Activated CD8-positive, alpha-beta T cell treated with anti-CD3 and anti-CD28 coated beads, Interleukin-2, amount 10 ng/mL, durations not matched to agents 7 days and 5 days (primary cell): ENCODE data around the gene GLYR1. TPM values are rescaled to one million over a fixed set of nuclear protein-coding genes. Genes with fewer than 3 reads are reported as not detected.
A peak's percentile ranks its signal among the peaks of the same experiment; 100 is the strongest.

Experiments
- ATAC-seq: fragments of 150-1000 bp; cut with Tn5 transposase; one replicate; pipeline ENCODE4 v1.10.0; 2021; ENCODE audit warnings: moderate library complexity
- CTCF ChIA-PET: fragments of 350-600 bp; sonication (Branson Sonifier 250); formaldehyde crosslinking; loops from one replicate; lab custom pipeline; 2021; ENCODE audit warnings: antibody characterized with exemption; lab: Charles Lee
- POLR2A ChIA-PET: fragments of 350-600 bp; sonication (Branson Sonifier 250); formaldehyde crosslinking; loops from one replicate; lab custom pipeline; 2021; ENCODE audit warnings: antibody characterized with exemption; lab: Charles Lee
- DNase-seq: peaks from one replicate; pipeline ENCODE4 v3.0.0-alpha.2; 2020
- H3K27ac Mint-ChIP-seq: one replicate; pipeline ENCODE4 v1.8.0; 2021; ENCODE audit warnings: mild to moderate bottlenecking, mixed read lengths
- H3K27me3 Mint-ChIP-seq: one replicate; pipeline ENCODE4 v1.8.0; 2021; ENCODE audit warnings: low read depth, mixed read lengths
- H3K36me3 Mint-ChIP-seq: one replicate; pipeline ENCODE4 v1.8.0; 2021; ENCODE audit warnings: low read depth, mixed read lengths
- H3K4me1 Mint-ChIP-seq: one replicate; pipeline ENCODE4 v1.8.0; 2021; ENCODE audit warnings: low read depth, mixed read lengths
- H3K4me3 Mint-ChIP-seq: one replicate; pipeline ENCODE4 v1.8.0; 2021; ENCODE audit warnings: mild to moderate bottlenecking, mixed read lengths
- H3K9me3 Mint-ChIP-seq: one replicate; pipeline ENCODE4 v1.8.0; 2022; ENCODE audit warnings: mixed read lengths; ENCODE audit not compliant: insufficient read depth
- total RNA-seq, 2 experiments: library from RNA; stranded (reverse); gene quantifications; one replicate each; pipeline ENCODE4 v1.2.3, GENCODE V29; 2021

GLYR1 gene
- total RNA-seq, 2 experiments from 2014 or later, result 92.2 to 95.7 TPM

DNA sequence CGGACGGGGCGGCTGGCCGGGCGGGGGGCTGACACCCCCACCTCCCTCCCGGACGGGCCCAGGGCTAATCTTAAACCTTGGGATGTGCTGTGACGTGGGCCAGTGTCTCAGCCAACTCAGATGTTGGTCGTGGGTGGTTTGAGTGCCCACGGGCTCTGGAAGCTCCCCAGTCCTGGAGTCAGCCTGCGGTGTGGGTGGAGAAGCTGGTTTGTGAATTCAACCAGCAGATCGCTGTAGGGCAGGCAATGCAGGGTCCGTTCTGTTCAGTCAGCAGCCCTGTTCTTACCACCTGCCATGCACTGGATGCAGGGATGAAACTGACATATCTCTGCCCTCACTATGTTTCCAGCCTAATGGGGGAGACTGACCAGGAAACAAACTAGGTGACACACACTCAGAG, 72.1 kb downstream of the GLYR1 start:
- ChIA-PET POLR2A (no interaction called here), CTCF (no interaction called here)
- ATAC-seq, result no peak

DNA sequence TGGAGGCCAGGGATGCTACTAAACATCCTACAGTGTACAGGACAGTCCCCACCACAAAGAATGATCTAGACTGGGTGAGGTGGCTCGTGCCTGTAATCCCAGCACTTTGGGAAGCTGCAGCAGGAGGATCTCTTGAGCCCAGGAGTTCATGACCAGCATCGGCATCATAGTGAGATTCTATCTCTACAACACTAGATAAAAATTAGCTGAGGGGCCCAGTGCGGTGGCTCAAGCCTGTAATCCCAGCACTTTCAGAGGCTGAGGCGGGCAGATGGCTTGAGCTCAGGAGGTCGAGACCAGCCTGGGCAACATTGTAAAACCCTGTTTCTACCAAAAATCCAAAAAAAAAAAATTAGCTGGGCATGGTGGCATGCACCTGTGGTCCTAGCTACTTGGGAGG, 74.7 kb downstream of the GLYR1 start:
- no peak for ATAC-seq
- CTCF ChIA-PET, result no interaction called here
- Mint-ChIP-seq H3K9me3 (no peaks in the 10 kb centered on the region), H3K36me3 (no peaks in the 10 kb centered on the region), H3K27me3 (no peaks in the 10 kb centered on the region), H3K4me3 (no peak overlapping the region), H3K4me1 (peaks cover 15% of the 10 kb centered on the region), H3K27ac (no peak overlapping the region)
- DNase-seq, result no peak
- POLR2A ChIA-PET, result no interaction called here

More for the DNA sequence above, 72.1 kb downstream of the GLYR1 start:
- H3K4me1 Mint-ChIP-seq, result no peaks in the 10 kb centered on the region
- DNase-seq, result no peak
- no peaks in the 10 kb centered on the region for H3K36me3 Mint-ChIP-seq
- H3K27me3 Mint-ChIP-seq, result no peaks in the 10 kb centered on the region
- no peak overlapping the region for H3K27ac Mint-ChIP-seq
- H3K4me3 Mint-ChIP-seq, result no peak overlapping the region
- no peaks in the 10 kb centered on the region for H3K9me3 Mint-ChIP-seq

DNA sequence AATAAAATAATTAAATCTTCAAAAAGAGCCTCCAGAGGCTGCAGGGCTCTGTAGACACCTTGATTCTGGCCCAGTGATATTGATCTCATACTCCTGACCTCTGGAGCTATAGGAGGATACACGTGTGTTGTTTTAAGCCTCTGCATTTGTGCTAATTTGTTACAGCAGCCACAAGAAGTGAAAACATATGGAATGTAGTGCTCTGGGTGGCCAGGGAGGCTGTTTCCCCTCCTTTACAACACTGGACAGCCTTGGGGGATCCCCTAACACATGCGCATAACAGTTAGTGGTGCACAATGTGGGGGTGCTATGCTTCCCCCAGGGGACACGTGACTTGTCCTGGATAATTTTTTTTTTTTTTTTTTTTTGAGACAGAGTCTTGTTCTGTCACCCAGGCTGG, 75.4 kb downstream of the GLYR1 start:
- no peak overlapping the region for H3K4me3 Mint-ChIP-seq
- peaks cover 18% of the 10 kb centered on the region for H3K4me1 Mint-ChIP-seq
- ATAC-seq (no peak), DNase-seq (no peak)
- no peaks in the 10 kb centered on the region for H3K27me3 Mint-ChIP-seq
- H3K27ac Mint-ChIP-seq, result no peak overlapping the region
- ChIA-PET POLR2A (no interaction called here), CTCF (interaction anchor here (0.5 kb wide), 1 partner anchor 11 kb away, joined by 3 read pairs; no protein-coding TSS in a partner anchor)
- H3K9me3 Mint-ChIP-seq, result no peaks in the 10 kb centered on the region
- H3K36me3 Mint-ChIP-seq, result no peaks in the 10 kb centered on the region

DNA sequence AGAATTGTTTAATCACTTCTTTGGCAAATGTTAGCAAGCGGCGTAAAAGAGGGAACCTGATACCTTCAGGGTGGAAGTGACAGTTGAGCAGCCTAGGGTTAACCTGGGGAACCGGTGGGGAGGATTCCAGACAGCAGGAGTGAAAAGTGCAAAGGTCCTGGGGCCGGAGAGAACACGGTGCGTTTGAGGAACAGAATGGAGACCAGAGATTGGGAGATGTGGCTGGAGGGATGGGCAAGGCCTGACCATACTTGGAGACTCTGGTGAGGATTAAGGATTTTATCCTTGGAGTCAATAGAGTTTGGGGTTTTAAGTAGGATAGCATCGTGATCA, 77.8 kb downstream of the GLYR1 start:
- Mint-ChIP-seq H3K27ac (no peak overlapping the region), H3K4me3 (peak overlapping the region; percentile 92), H3K36me3 (peaks cover 5% of the 10 kb centered on the region), H3K27me3 (no peaks in the 10 kb centered on the region), H3K4me1 (peaks cover 29% of the 10 kb centered on the region), H3K9me3 (no peaks in the 10 kb centered on the region)
- no peak for DNase-seq
- no peak for ATAC-seq
- POLR2A ChIA-PET, result interaction anchor here (0.7 to 2.3 kb wide), 4 partner anchors 33 to 78 kb away, joined by 3 to 11 read pairs (median 7); partner anchors contain the start of genes ANKS3, DNAAF8, GLYR1 and UBN1
- CTCF ChIA-PET, result interaction anchor here (1.3 to 2.4 kb wide), 2 partner anchors 35 to 77 kb away, joined by 4 to 10 read pairs; partner anchors contain the start of genes ANKS3 and DNAAF8

DNA sequence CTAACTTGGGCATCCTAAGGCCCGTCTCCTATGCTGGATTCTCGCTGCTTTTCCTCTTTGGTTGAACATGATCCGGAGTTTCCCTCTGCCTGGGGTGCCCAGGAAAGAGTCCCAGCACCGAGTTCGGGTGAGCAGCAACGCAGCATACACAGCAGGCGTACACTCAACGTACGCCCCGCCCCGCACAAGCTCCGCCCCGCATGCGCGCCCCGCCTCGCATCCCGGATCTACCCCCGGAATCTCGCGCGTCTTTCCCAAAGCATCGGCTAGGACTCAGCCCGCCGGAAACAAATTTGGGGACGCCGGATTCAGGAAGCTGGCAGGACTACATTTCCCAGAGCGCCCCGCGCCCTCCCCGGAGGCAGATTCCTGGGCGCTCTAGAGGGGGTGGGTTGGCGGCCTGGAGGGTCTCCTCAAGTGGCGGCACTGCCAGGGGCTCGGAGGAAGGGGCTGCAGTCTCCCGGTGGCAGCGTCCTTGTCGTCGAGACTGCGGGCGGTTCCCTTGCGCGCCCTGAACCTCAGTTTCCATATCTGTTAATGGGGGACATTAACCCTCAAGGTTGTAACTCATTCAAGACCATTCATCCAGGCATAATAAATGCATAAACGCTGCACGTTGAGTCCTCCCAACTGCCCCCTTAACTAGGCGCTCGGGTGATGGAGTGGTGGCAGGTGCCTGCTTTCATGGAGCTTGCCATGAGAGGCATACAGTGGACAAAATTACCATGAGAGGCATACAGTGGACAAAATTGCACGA, 78.4 kb downstream of the GLYR1 start:
- H3K4me1 Mint-ChIP-seq, result peaks cover 29% of the 10 kb centered on the region
- peak overlapping the region; percentile 93 for H3K27ac Mint-ChIP-seq
- CTCF ChIA-PET, result interaction anchor here (1.3 to 2.4 kb wide), 2 partner anchors 35 to 78 kb away, joined by 4 to 10 read pairs; partner anchors contain the start of genes ANKS3 and DNAAF8
- H3K36me3 Mint-ChIP-seq, result peaks cover 8% of the 10 kb centered on the region
- no peaks in the 10 kb centered on the region for H3K27me3 Mint-ChIP-seq
- POLR2A ChIA-PET, result interaction anchor here (0.7 to 3.0 kb wide), 7 partner anchors 31 to 263 kb away, joined by 3 to 11 read pairs (median 6); partner anchors contain the start of genes ANKS3, DNAAF8, GLYR1 and ROGDI
- no peaks in the 10 kb centered on the region for H3K9me3 Mint-ChIP-seq
- H3K4me3 Mint-ChIP-seq, result peak overlapping the region; percentile 92
- ATAC-seq (peak; percentile 79), DNase-seq (peak; percentile 90)

DNA sequence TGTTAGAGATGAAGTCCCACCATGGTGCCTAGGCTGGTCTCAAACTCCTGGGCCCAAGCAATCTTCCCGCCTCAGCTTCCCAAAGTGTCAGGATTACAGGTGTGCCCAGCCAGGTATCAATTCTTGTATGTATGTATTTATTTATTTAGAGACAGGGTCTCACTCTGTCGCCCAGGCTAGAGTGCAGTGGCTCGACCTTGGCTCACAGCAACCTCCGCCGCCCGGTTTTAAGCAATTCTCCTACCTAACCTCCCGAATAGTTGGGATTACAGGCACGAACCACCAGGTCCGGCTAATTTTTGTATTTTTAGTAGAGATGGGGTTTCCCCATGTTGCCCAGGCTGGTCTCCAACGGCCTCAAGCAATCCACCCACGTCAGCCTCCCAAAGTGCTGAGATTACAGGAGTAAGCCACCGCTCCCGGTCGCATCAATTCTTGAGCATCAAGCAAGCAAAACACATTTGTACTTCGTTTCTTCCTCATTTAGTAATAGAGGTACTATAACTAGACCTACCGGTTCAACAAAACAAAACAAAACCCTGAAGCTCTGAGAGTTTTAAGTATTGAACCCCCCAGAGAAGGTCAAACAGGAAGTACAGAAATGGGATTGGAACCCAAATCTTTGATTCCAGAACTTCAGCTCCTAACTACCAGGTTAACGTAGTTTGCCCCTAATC, 79.1 kb downstream of the GLYR1 start:
- ATAC-seq (no peak), DNase-seq (no peak)
- Mint-ChIP-seq H3K36me3 (peaks cover 9% of the 10 kb centered on the region), H3K4me1 (peaks cover 29% of the 10 kb centered on the region), H3K4me3 (peak overlapping the region; percentile 92), H3K27ac (peak overlapping the region; percentile 93), H3K27me3 (no peaks in the 10 kb centered on the region), H3K9me3 (no peaks in the 10 kb centered on the region)
- ChIA-PET POLR2A (interaction anchor here (1.0 to 3.0 kb wide), 6 partner anchors 30 to 262 kb away, joined by 3 to 11 read pairs (median 7); partner anchors contain the start of genes ANKS3, DNAAF8, GLYR1 and ROGDI), CTCF (interaction anchor here (1.3 to 2.4 kb wide), 2 partner anchors 34 to 78 kb away, joined by 4 to 10 read pairs; partner anchors contain the start of genes ANKS3 and DNAAF8)

DNA sequence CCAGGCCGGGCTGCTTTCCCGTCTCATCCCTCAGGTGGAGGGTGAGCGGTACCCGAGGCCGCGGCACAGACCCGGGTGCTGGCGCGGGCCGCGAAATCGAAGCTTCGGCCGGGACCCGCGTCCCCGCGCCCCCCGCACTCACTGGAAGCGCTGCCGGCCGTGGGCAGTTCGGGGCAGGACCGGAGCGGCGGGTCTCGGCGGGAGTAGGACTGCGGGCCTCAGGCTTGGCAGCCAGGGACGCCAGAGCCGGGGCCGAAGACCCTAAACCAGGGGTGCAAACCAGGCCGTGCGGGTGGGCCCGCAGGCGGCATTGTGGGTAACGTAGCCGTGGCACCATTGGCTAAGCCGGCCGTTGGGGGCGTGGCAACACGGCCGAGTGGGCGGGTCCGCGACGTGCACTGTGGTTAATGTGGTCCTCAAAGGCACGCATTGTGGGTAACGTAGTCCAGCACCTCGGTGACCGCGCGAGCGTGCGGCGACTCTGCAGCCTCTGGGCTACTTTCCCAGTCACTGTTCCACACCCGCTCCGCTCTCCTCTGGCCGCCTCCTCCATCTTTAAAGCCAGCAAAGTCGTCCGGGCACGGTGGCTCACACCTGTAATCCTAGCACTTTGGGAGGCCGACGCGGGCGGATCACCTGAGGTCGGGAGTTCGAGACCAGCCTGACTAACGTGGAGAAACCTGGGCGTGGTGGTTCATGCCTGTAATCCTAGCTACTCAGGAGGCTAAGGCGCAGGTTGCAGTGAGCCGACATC, 80.0 kb downstream of the GLYR1 start, which contains the start of gene ZNF500:
Gene ZNF500, minus strand, starts transcription at position 288 of the 754 bp plus-strand sequence. CDS start 1,184 bp downstream, outside the sequence.
- DNase-seq (peak; percentile 96), ATAC-seq (peak; percentile 79)
- peaks cover 29% of the 10 kb centered on the region for H3K4me1 Mint-ChIP-seq
- POLR2A ChIA-PET, result interaction anchor here (1.0 to 3.0 kb wide), 4 partner anchors 20 to 262 kb away, joined by 4 to 16 read pairs (median 8); partner anchors contain the start of genes ANKS3, DNAAF8 and ROGDI
- peak within 1 kb of the TSS; percentile 93 for H3K27ac Mint-ChIP-seq
- CTCF ChIA-PET, result interaction anchor here (0.7 to 1.7 kb wide), 3 partner anchors 33 to 151 kb away, joined by 3 to 5 read pairs (median 5); partner anchors contain the start of genes ANKS3 and DNAAF8
- peaks cover 12% of the 10 kb centered on the region for H3K36me3 Mint-ChIP-seq
- H3K27me3 Mint-ChIP-seq, result no peaks in the 10 kb centered on the region
- peak within 1 kb of the TSS; percentile 92 for H3K4me3 Mint-ChIP-seq
- H3K9me3 Mint-ChIP-seq, result no peaks in the 10 kb centered on the region

DNA sequence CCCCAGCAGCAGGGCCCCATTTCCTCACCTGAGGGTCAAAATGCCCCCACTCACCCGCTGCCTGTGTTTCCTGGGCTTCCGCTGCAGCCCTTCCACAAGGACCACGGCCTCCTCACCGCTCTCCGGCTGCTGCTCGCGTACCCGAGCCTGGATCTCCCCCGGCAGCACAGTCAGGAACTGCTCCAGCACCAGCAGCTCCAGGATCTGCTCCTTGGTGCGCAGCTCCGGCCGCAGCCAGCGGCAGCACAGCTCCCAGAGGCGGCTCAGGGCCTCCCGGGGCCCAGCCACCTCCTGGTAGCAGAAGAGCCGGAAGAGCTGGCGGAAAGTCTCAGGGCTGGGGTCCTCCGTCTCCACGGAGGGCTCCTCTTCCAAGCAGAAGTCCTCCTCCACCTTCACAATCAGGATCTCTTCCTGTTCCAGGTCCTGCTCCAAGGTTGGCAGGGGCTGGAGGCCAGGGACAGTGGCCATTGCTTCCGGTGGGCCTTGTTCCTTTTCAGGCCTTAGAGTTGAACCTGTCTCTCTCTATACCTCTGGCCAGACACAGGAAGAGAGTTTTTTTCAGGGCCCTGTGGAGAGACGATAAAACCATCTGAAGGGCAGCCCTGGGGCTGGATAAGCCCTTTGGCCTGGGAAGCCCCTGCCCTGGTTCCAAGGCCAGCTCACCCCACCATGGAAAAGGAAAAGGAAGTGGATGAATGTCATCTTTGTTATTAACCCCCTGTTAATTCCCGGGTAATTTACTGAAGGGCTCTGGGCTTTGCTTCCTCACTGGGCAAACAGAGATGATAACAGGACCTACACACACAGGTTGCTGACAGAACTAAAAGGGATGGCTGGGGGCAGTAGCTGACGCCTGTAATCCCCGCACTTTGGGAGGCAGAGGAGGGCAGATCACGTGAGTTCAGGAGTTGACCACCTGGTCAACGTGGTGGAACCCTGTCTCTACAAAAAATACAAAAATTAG, 81.3 kb downstream of the GLYR1 start:
- Mint-ChIP-seq H3K9me3 (no peaks in the 10 kb centered on the region), H3K4me1 (peaks cover 29% of the 10 kb centered on the region), H3K4me3 (peak overlapping the region; percentile 84), H3K36me3 (peaks cover 16% of the 10 kb centered on the region), H3K27me3 (no peaks in the 10 kb centered on the region), H3K27ac (peak overlapping the region; percentile 85)
- ChIA-PET POLR2A (interaction anchor here (0.7 to 3.0 kb wide), 4 partner anchors 18 to 66 kb away, joined by 3 to 16 read pairs (median 8); partner anchors contain the start of genes ANKS3, DNAAF8 and ROGDI), CTCF (interaction anchor here (1.1 to 1.7 kb wide), 2 partner anchors 31 to 70 kb away, joined by 3 to 5 read pairs; partner anchors contain the start of gene DNAAF8)
- ATAC-seq (no peak), DNase-seq (no peak)

DNA sequence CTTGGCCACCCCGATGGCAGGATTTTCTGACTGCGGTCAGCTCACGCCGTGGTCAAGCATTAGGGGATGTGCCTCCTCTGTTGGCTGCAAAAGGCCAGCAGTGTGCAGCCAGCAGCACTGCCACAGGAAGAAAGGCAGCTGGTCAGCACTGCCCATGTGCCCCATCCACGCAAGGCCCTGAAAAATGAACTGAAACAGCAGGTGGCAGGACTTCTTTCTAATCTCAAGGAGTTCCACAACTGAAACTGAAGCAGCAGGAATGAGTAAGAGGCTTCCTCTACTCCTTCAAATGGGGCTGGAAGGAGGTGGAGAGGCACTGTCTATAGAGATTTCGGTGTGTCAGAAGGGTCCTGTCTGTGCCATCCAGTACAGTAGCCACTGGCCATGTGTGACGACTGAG, 83.3 kb downstream of the GLYR1 start:
- peaks cover 23% of the 10 kb centered on the region for H3K4me1 Mint-ChIP-seq
- ATAC-seq (no peak), DNase-seq (no peak)
- H3K27me3 Mint-ChIP-seq, result no peaks in the 10 kb centered on the region
- ChIA-PET CTCF (no interaction called here), POLR2A (no interaction called here)
- H3K27ac Mint-ChIP-seq, result no peak overlapping the region
- H3K9me3 Mint-ChIP-seq, result no peaks in the 10 kb centered on the region
- peaks cover 27% of the 10 kb centered on the region for H3K36me3 Mint-ChIP-seq
- H3K4me3 Mint-ChIP-seq, result no peak overlapping the region

DNA sequence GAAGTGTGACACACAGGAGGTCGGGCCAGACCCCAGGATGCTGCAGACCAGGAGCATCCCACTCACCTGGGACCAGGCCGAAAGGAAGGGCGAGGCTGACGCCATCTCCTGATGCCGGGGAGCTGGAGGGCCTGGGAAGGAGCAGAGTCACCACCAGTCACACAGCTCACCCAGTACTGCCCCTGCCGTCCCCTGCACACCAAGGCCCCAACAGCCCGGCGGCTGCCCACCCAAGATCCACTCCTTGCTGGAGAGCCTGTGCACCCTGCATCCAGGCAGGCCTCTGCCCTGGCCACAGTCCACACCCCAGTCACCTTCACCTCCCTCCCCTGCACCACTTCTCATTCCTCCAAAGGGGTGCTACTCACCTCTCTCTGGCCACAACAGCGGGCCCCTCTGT, 84.9 kb downstream of the GLYR1 start:
- H3K36me3 Mint-ChIP-seq, result peaks cover 32% of the 10 kb centered on the region
- DNase-seq, result no peak
- peaks cover 12% of the 10 kb centered on the region for H3K4me1 Mint-ChIP-seq
- H3K9me3 Mint-ChIP-seq, result no peaks in the 10 kb centered on the region
- no peak overlapping the region for H3K27ac Mint-ChIP-seq
- no peak overlapping the region for H3K4me3 Mint-ChIP-seq
- no peaks in the 10 kb centered on the region for H3K27me3 Mint-ChIP-seq
- ATAC-seq, result no peak
- CTCF ChIA-PET, result interaction anchor here (1.1 kb wide), 1 partner anchor 12 kb away, joined by 4 read pairs; no protein-coding TSS in a partner anchor
- POLR2A ChIA-PET, result interaction anchor here (0.6 kb wide), 1 partner anchor 241 kb away, joined by 4 read pairs; no protein-coding TSS in a partner anchor
